SK-N-SH (cell line): ENCODE measurements around the gene IRF5. TPM values are rescaled to one million over a fixed set of nuclear protein-coding genes. Genes with fewer than 3 reads are reported as not detected.
A peak's percentile ranks its signal among the peaks of the same experiment; 100 is the strongest.

ENCODE experiments used
- CTCF ChIA-PET: fragments of 300-600, 350-600 bp; formaldehyde crosslinking; extraction: SDS; loops from one replicate; lab custom pipeline; 2021; lab: Yijun Ruan, JAX
- POLR2A ChIA-PET: fragments of 350-600 bp; sonication (Branson Sonifier 250); formaldehyde crosslinking; extraction: SDS; loops from one replicate; lab custom pipeline; 2020; ENCODE audit warnings: antibody characterized with exemption, inconsistent platforms; lab: Yijun Ruan, JAX
- DNase-seq: peaks from one replicate; pipeline ENCODE4 v3.0.0; 2012
- H2AFZ ChIP-seq: fragments of 200-600 bp; sonication (generic); 2 replicates; pipeline ENCODE4 v1.8.1; 2016; ENCODE audit warnings: antibody characterized with exemption, mild to moderate bottlenecking, low read depth
- H3F3A ChIP-seq: fragments of 200-600 bp; sonication (generic); replicated peaks from 2 replicates; pipeline ENCODE3; 2016; ENCODE audit warnings: antibody characterized with exemption, mild to moderate bottlenecking; ENCODE audit not compliant: insufficient read depth
- H3K27ac ChIP-seq, 2 experiments: fragments of 200-500 bp in 1 of 2; fragments of 200-600 bp in 1 of 2; sonication (Bioruptor generic) in 1 of 2; sonication (generic), shearing (Covaris generic) in 1 of 2; 2 replicates each; pipeline versions ENCODE4 v1.5.1 to v1.6.1; 2014 to 2016; ENCODE audit warnings: low read depth in 2 of 2, inconsistent platforms in 1 of 2, low read length in 1 of 2, mild to moderate bottlenecking in 1 of 2, mixed read lengths in 1 of 2
- H3K27me3 ChIP-seq: fragments of 200-600 bp; sonication (generic), shearing (Covaris generic); 2 replicates; pipeline ENCODE4 v1.6.1; 2016; ENCODE audit warnings: mixed run types; ENCODE audit not compliant: insufficient read depth
- H3K36me3 ChIP-seq, 2 experiments: fragments of 200-500 bp in 1 of 2; fragments of 200-600 bp in 1 of 2; sonication (Bioruptor generic) in 1 of 2; sonication (generic) in 1 of 2; replicated peaks in 1 of 2; 2 replicates each; pipeline versions ENCODE3 to v1.5.1; 2014 to 2016; ENCODE audit warnings: low read length in 1 of 2, mild to moderate bottlenecking in 1 of 2; ENCODE audit not compliant: insufficient read depth in 2 of 2, control insufficient read depth in 1 of 2
- H3K4me1 ChIP-seq, 2 experiments: fragments of 200-500 bp in 1 of 2; fragments of 200-600 bp in 1 of 2; sonication (Bioruptor generic) in 1 of 2; sonication (generic), shearing (Covaris generic) in 1 of 2; 2 replicates each; pipeline versions ENCODE4 v1.5.1 to v1.6.1; 2014 to 2016; ENCODE audit warnings: low read depth in 1 of 2, low read length in 1 of 2, mixed run types in 1 of 2; ENCODE audit not compliant: insufficient read depth in 2 of 2, control insufficient read depth in 1 of 2
- H3K4me2 ChIP-seq: fragments of 200-600 bp; sonication (generic), shearing (Covaris generic); 2 replicates; pipeline ENCODE4 v1.6.1; 2017; ENCODE audit warnings: mixed run types
- H3K4me3 ChIP-seq, 2 experiments: fragments of 200-500 bp in 1 of 2; fragments of 200-600 bp in 1 of 2; sonication (Bioruptor generic) in 1 of 2; sonication (generic), shearing (Covaris generic) in 1 of 2; 2 replicates each; pipeline versions ENCODE4 v1.5.1 to v1.8.1; 2014 to 2016; ENCODE audit warnings: low read depth in 2 of 2, inconsistent platforms in 1 of 2, low read length in 1 of 2, mild to moderate bottlenecking in 1 of 2, mixed read lengths in 1 of 2, moderate library complexity in 1 of 2
- H3K79me2 ChIP-seq: fragments of 200-600 bp; sonication (generic); 2 replicates; pipeline ENCODE4 v1.8.1; 2017; ENCODE audit warnings: mild to moderate bottlenecking; ENCODE audit not compliant: insufficient read depth
- H3K9ac ChIP-seq: fragments of 200-600 bp; sonication (generic); 2 replicates; pipeline ENCODE4 v1.6.1; 2017; ENCODE audit warnings: mixed run types
- H3K9me2 ChIP-seq: fragments of 200-600 bp; sonication (generic); 2 replicates; pipeline ENCODE4 v1.6.1; 2017; ENCODE audit warnings: mixed run types
- H3K9me3 ChIP-seq: fragments of 200-600 bp; sonication (generic); 2 replicates; pipeline ENCODE4 v1.6.1; 2017; ENCODE audit warnings: mixed run types, mild to moderate bottlenecking, moderate library complexity
- H4K20me1 ChIP-seq: fragments of 200-600 bp; sonication (generic); 2 replicates; pipeline ENCODE4 v1.6.1; 2017; ENCODE audit warnings: mild to moderate bottlenecking, mixed run types; ENCODE audit not compliant: insufficient read depth
- CHD2 ChIP-seq: fragments of 150-350 bp; IDR thresholded peaks from 2 replicates; pipeline ENCODE4 v1.6.1; 2018; ENCODE audit warnings: low read length; ENCODE audit not compliant: partially characterized antibody
- EP300 ChIP-seq, 2 experiments: IDR thresholded peaks; 2 replicates each; pipeline versions ENCODE4 v1.4.0 to v1.6.1; 2012; ENCODE audit warnings: borderline replicate concordance in 1 of 2, low read depth in 1 of 2, low read length in 1 of 2
- FOSL2 ChIP-seq: IDR thresholded peaks from 2 replicates; pipeline ENCODE4 v1.4.0; 2012; ENCODE audit warnings: low read depth, mild to moderate bottlenecking, moderate library complexity, borderline replicate concordance
- FOXM1 ChIP-seq: IDR thresholded peaks from 2 replicates; pipeline ENCODE4 v1.4.0; 2012; ENCODE audit warnings: low read depth, mild to moderate bottlenecking
- IRF3 ChIP-seq: fragments of 150-350 bp; IDR thresholded peaks from 2 replicates; pipeline ENCODE4 v1.6.1; 2016; ENCODE audit warnings: mild to moderate bottlenecking, low read depth, low read length
- MAX ChIP-seq: IDR thresholded peaks from 2 replicates; pipeline ENCODE4 v1.4.0; 2012; ENCODE audit warnings: low read depth
- MXI1 ChIP-seq: IDR thresholded peaks from 2 replicates; pipeline ENCODE4 v1.6.1; 2012; ENCODE audit warnings: mild to moderate bottlenecking, low read depth, low read length, improper control_type of control experiment
- RCOR1 ChIP-seq: fragments of 150-350 bp; IDR thresholded peaks from 2 replicates; pipeline ENCODE4 v1.6.1; 2017; ENCODE audit warnings: antibody characterized with exemption, low read length
- RXRA ChIP-seq: IDR thresholded peaks from 2 replicates; pipeline ENCODE4 v1.4.0; 2012; ENCODE audit warnings: low read depth, mild to moderate bottlenecking, borderline replicate concordance
- SIN3A ChIP-seq: IDR thresholded peaks from 2 replicates; pipeline ENCODE4 v1.6.1; 2012; ENCODE audit warnings: low read depth, mild to moderate bottlenecking, low read length, moderate library complexity, borderline replicate concordance
- SMC3 ChIP-seq: IDR thresholded peaks from 2 replicates; pipeline ENCODE4 v1.6.1; 2012; ENCODE audit warnings: low read depth, low read length, improper control_type of control experiment
- TEAD4 ChIP-seq: IDR thresholded peaks from 2 replicates; pipeline ENCODE4 v1.4.0; 2012; ENCODE audit warnings: mild to moderate bottlenecking, borderline replicate concordance; ENCODE audit not compliant: insufficient read depth
- WGBS: methylation state at CpG from one replicate; pipeline ENCODE4 v1.1.6; 2017; ENCODE audit warnings: low lambda C conversion rate; 5-methylcytosine and 5-hydroxymethylcytosine counted together
- polyA plus RNA-seq, 3 experiments: library from polyadenylated mRNA; depleted of rRNA; stranded (reverse); fragments of >200 nt; gene quantifications; 2 replicates each; pipeline ENCODE4 v1.2.3, GENCODE V29; 2012
- TF ChIP-seq, protein P1 (sequence below): IDR thresholded peaks from 2 replicates; pipeline ENCODE4 v1.6.1; 2012; ENCODE audit warnings: mild to moderate bottlenecking, low read depth, low read length, moderate library complexity
- TF ChIP-seq, protein P2 (sequence below): fragments of 150-350 bp; IDR thresholded peaks from 2 replicates; pipeline ENCODE4 v1.6.1; 2017; ENCODE audit warnings: antibody characterized with exemption, low read length, low read depth, borderline replicate concordance

The IRF5 gene
- polyA plus RNA-seq, 1 of the 3 experiments (the other 2 are of a cell fraction), result 0.62 TPM

- Histone ChIP-seq H3K4me1 (peaks cover 0 to 4% of the 10 kb centered on the region in 2 experiments; a peak in 1 of 4 replicates), H3K9me3 (no peaks in the 10 kb centered on the region), H2AFZ (no peak overlapping the region), H3K79me2 (no peaks in the 10 kb centered on the region), H3K9me2 (no peaks in the 10 kb centered on the region), H3K4me2 (no peak overlapping the region), H3F3A (no peaks in the 10 kb centered on the region), H4K20me1 (no peaks in the 10 kb centered on the region), H3K9ac (no peak overlapping the region), H3K27me3 (peaks cover 17% of the 10 kb centered on the region), H3K36me3 (no peaks in the 10 kb centered on the region), H3K27ac (no peak overlapping the region)
- DNase-seq, result peak; percentile 37
- CTCF ChIA-PET, result interaction anchor here (1.5 to 2.2 kb wide), 4 partner anchors 10 to 178 kb away, joined by 4 to 8 read pairs (median 6); no protein-coding TSS in a partner anchor
- WGBS, result 59% methylated on average over 7 of the region's 10 CpGs
- POLR2A ChIA-PET, result no interaction called here
- TF ChIP-seq SIN3A, result no peak
- TF ChIP-seq, protein P1, sequence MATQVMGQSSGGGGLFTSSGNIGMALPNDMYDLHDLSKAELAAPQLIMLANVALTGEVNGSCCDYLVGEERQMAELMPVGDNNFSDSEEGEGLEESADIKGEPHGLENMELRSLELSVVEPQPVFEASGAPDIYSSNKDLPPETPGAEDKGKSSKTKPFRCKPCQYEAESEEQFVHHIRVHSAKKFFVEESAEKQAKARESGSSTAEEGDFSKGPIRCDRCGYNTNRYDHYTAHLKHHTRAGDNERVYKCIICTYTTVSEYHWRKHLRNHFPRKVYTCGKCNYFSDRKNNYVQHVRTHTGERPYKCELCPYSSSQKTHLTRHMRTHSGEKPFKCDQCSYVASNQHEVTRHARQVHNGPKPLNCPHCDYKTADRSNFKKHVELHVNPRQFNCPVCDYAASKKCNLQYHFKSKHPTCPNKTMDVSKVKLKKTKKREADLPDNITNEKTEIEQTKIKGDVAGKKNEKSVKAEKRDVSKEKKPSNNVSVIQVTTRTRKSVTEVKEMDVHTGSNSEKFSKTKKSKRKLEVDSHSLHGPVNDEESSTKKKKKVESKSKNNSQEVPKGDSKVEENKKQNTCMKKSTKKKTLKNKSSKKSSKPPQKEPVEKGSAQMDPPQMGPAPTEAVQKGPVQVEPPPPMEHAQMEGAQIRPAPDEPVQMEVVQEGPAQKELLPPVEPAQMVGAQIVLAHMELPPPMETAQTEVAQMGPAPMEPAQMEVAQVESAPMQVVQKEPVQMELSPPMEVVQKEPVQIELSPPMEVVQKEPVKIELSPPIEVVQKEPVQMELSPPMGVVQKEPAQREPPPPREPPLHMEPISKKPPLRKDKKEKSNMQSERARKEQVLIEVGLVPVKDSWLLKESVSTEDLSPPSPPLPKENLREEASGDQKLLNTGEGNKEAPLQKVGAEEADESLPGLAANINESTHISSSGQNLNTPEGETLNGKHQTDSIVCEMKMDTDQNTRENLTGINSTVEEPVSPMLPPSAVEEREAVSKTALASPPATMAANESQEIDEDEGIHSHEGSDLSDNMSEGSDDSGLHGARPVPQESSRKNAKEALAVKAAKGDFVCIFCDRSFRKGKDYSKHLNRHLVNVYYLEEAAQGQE, result no peak
- TF ChIP-seq, all 33 proteins: peak for 0
- H3K4me3 ChIP-seq, result no peak overlapping the region
Measured at GRCh38 chr7:128913870-128914565, 23.7 kb upstream of the IRF5 start.

- H3K9me2 ChIP-seq, result no peaks in the 10 kb centered on the region
- ChIA-PET POLR2A (no interaction called here), CTCF (interaction anchor here (1.5 to 2.2 kb wide), 4 partner anchors 11 to 177 kb away, joined by 4 to 8 read pairs (median 6); no protein-coding TSS in a partner anchor)
- H3K9me3 ChIP-seq, result no peaks in the 10 kb centered on the region
- 78% methylated on average over 7 of the region's 11 CpGs for WGBS
- H4K20me1 ChIP-seq, result no peaks in the 10 kb centered on the region
- H3K79me2 ChIP-seq, result no peaks in the 10 kb centered on the region
- peaks cover 0 to 2% of the 10 kb centered on the region in 2 experiments; a peak in 1 of 4 replicates for H3K4me1 ChIP-seq
- no peak overlapping the region for H3K27ac ChIP-seq
- H3K36me3 ChIP-seq, result no peaks in the 10 kb centered on the region
- no peaks in the 10 kb centered on the region for H3F3A ChIP-seq
- H3K27me3 ChIP-seq, result peaks cover 23% of the 10 kb centered on the region
- no peak overlapping the region for H3K4me2 ChIP-seq
- H2AFZ ChIP-seq, result no peak overlapping the region
- no peak overlapping the region for H3K9ac ChIP-seq
- no peak overlapping the region for H3K4me3 ChIP-seq
- DNase-seq, result peak; percentile 45
- no peak for TF ChIP-seq MAX
- no peak for TF ChIP-seq MXI1
- TF ChIP-seq, protein P2, sequence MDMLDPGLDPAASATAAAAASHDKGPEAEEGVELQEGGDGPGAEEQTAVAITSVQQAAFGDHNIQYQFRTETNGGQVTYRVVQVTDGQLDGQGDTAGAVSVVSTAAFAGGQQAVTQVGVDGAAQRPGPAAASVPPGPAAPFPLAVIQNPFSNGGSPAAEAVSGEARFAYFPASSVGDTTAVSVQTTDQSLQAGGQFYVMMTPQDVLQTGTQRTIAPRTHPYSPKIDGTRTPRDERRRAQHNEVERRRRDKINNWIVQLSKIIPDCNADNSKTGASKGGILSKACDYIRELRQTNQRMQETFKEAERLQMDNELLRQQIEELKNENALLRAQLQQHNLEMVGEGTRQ, result no peak
- TF ChIP-seq SMC3, result no peak
- no peak for TF ChIP-seq RCOR1
- TF ChIP-seq, protein P1, result no peak
- TF ChIP-seq CHD2, result no peak
- TF ChIP-seq TEAD4, result no peak
- TF ChIP-seq RXRA, result no peak
- no peak for TF ChIP-seq IRF3
- no peak for TF ChIP-seq FOXM1
- TF ChIP-seq EP300 (IDR thresholded peaks at IDR 0.05; ENCODE audit: borderline replicate concordance in 1 of 2, low read depth in 1 of 2, low read length in 1 of 2), result no peak
- no peak for TF ChIP-seq FOSL2
Measured at GRCh38 chr7:128914566-128915151, 23.1 kb upstream of the IRF5 start.
